ENCODE measurements around the gene CECR2. TPM values are rescaled to one million over a fixed set of nuclear protein-coding genes. Genes with fewer than 3 reads are reported as not detected.

CECR2 gene
- total RNA-seq, 3 donors from 2014 or later = 0.05 to 0.14 (median 0.08) TPM

- ATAC-seq (no peak), DNase-seq (no peak)
- Mint-ChIP-seq H3K9me3 (no peaks in the 10 kb centered on the region), H3K27me3 (ENCODE audit: low read depth) (no peaks in the 10 kb centered on the region), H3K36me3 (ENCODE audit: insufficient read depth) (peaks cover 14% of the 10 kb centered on the region), H3K4me3 (no peak overlapping the region), H3K4me1 (ENCODE audit: low read depth) (no peaks in the 10 kb centered on the region)
Measured at GRCh38 chr22:17606496-17606895, 237.2 kb downstream of the CECR2 start.

Other genes starting within 250 kb of the CECR2 start
- gene TMEM121B, start 248.1 kb upstream of the CECR2 start, total RNA-seq = under 1 TPM; 0.24 to 0.43 (median 0.38) TPM
- gene HDHD5, start 210.2 kb upstream of the CECR2 start, total RNA-seq = 10 to 100 TPM; 56.2 to 69.1 (median 68.3) TPM
- gene ADA2, start 150.0 kb upstream of the CECR2 start, total RNA-seq = 1 to 10 TPM; 1.2 to 2.3 (median 1.3) TPM
- gene SLC25A18, start 194.0 kb downstream of the CECR2 start, total RNA-seq = not detected